ENCODE data around the gene RASGRF2. TPM values are rescaled to one million over a fixed set of nuclear protein-coding genes. Genes with fewer than 3 reads are reported as not detected.
A peak's percentile ranks its signal among the peaks of the same experiment; 100 is the strongest.

Gene RASGRF2
- total RNA-seq, 1 donor from 2014 or later: 21.1 TPM

DNA sequence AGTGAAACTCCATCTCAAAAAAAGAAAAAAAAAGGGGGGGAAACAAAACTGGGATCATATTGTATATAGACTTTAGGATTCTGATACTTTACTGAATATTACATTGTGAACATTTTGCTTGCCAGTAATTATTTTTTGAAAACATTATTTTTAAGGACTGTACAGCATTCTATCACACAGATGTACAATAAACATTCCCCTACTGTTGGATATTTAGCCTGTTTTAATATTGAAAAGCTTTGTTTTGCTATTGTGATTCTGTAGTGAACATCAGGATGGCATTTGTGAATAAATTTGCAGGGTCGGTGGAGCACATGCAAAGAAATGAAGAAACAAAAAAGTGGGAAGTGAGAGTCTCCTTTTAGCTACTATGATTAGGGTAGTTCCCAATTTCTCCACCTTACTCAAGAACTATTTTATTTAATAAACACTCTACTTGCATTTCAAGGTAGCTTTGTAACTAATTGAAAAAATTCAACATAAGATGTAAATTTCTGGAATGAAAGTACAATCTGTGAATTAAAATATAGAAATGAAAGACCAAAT is 18.7 kb downstream of the RASGRF2 start:
- intact Hi-C loops (cut with micrococcal nuclease): no loop called here
- peaks cover 10% of the 10 kb centered on the region for H3K4me1 Mint-ChIP-seq

DNA sequence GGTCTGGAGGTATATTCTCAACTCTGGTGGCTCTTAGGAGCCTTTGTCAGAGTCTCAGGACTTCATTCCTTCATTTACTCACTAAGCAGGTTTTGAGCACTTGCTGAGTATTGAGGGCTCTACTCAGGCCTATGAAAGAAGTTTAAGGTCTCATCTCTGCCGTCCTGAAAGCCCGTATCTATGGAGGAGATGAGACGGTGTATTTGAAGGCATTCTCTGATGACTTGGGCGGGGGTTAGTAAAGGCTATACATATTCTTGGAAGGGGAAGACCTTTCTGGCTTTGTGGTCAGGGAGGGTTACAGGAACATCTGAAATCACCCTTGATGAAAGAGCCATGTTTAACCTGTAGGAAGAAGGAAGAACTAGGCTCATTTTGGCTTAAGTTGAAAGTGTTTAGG is 21.9 kb downstream of the RASGRF2 start:
- H3K27ac Mint-ChIP-seq: peak overlapping the region; percentile 2
- intact Hi-C loops (cut with micrococcal nuclease): no loop called here
- H3K4me1 Mint-ChIP-seq: peaks cover 20% of the 10 kb centered on the region

More for the DNA sequence above, 18.7 kb downstream of the RASGRF2 start:
- Mint-ChIP-seq H3K36me3 (ENCODE audit: low read depth) (peaks cover 9% of the 10 kb centered on the region), H3K4me3 (no peak overlapping the region), H3K9me3 (no peaks in the 10 kb centered on the region), H3K27me3 (no peaks in the 10 kb centered on the region), H3K27ac (no peak overlapping the region)
- no peak for DNase-seq

DNA sequence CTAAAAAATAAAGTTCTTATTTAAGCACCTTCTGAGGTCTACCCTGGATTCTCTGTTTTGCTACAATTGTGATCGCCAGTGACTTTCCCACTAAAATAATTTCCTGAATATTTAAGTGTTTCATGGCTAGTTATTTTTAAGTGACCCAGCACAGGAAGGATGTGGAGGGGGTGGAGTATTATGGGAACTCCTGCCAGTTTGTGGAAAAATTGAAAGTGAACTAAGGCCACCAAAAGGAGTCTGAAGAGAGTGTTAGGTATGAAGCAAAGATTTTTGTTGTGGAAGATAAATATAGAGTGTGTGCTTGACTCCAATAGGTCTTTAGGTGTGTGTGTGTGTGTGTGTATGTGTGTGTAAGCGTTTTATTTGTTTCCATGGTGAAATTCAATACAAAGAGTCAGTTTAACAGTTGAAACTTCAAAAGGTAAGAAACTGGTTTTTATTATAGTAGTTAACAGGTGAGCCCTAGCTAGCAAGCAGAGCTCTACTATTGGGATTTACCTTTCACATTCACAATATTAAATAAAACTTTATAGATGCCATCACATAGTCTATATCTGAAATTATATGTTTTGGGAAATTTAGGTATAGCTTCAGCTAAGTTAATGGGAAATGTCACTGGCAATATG is 25.6 kb downstream of the RASGRF2 start:
- Mint-ChIP-seq H3K9me3 (no peaks in the 10 kb centered on the region), H3K36me3 (ENCODE audit: low read depth) (peaks cover 4% of the 10 kb centered on the region), H3K4me3 (peak overlapping the region; percentile 22), H3K27ac (peak overlapping the region; percentile 2), H3K4me1 (peaks cover 34% of the 10 kb centered on the region), H3K27me3 (no peaks in the 10 kb centered on the region)
- DNase-seq: no peak
- intact Hi-C loops (cut with micrococcal nuclease): loop anchor here (2.0 kb wide), 1 partner anchor 13 kb away; no protein-coding TSS in a partner anchor

More for the DNA sequence above, 21.9 kb downstream of the RASGRF2 start:
- Mint-ChIP-seq H3K9me3 (no peaks in the 10 kb centered on the region), H3K27me3 (no peaks in the 10 kb centered on the region), H3K4me3 (peak overlapping the region; percentile 1), H3K36me3 (ENCODE audit: low read depth) (peaks cover 4% of the 10 kb centered on the region)
- no peak for DNase-seq

DNA sequence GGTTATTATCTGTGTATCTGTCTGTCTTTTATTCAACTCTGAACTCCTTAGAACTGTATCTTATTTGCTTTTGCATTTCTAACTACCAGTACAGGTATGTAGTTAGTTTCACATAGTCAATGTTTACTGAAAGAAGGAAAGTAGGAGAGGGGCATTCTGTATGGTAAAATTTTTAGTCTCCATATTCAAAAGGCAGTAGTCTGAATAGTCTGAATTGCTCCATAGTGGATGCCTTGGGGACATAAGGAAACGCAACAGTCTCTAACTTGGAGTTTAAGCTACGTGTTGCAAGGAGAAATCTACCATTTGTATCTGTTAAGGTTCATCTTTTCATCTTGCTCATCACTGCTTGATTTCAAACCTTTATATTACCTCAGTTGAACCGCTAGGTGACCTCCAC is 26.2 kb downstream of the RASGRF2 start:
- peak overlapping the region; percentile 34 for H3K27ac Mint-ChIP-seq
- intact Hi-C loops (cut with micrococcal nuclease): no loop called here
- H3K4me3 Mint-ChIP-seq: no peak overlapping the region
- peaks cover 34% of the 10 kb centered on the region for H3K4me1 Mint-ChIP-seq
- no peaks in the 10 kb centered on the region for H3K27me3 Mint-ChIP-seq
- H3K9me3 Mint-ChIP-seq: no peaks in the 10 kb centered on the region
- peaks cover 4% of the 10 kb centered on the region for H3K36me3 Mint-ChIP-seq (ENCODE audit: low read depth)
- DNase-seq: no peak

DNA sequence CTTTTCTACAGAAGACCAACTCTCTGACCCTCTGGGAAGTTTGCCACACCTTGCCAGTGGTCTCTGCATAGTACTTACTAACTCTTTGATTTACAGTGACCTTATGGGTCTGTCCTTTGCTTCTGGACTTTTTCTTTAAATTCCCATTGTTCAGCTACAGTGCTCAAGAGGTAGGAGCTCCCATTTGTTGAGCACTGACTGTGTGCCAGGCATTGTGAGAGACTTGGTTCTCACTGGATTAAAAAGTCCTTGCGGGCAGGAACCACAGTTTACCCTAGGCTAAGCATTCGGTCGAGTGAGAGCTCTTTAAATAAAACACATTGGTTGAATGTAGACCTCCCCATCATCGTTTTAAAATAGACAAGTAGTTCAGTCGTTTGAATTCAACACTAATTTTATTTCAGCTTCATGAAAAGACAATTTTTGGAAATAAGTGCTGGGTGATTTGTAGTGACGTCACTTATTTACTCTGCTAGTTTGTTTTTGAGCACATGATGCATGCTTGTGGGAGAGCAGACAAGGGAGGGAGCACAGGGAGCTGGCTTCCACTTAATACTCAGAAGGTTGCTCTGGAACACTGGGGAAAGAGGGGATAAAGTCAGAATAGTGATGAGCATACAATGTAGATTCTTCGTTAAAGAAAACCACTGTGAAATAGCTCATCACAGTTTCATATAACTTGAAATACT is 27.1 kb downstream of the RASGRF2 start:
- no peak for DNase-seq
- H3K27ac Mint-ChIP-seq: no peak overlapping the region
- no peaks in the 10 kb centered on the region for H3K9me3 Mint-ChIP-seq
- H3K4me3 Mint-ChIP-seq: no peak overlapping the region
- intact Hi-C loops (cut with micrococcal nuclease): no loop called here
- H3K36me3 Mint-ChIP-seq (ENCODE audit: low read depth): peaks cover 3% of the 10 kb centered on the region
- no peaks in the 10 kb centered on the region for H3K27me3 Mint-ChIP-seq
- peaks cover 33% of the 10 kb centered on the region for H3K4me1 Mint-ChIP-seq

DNA sequence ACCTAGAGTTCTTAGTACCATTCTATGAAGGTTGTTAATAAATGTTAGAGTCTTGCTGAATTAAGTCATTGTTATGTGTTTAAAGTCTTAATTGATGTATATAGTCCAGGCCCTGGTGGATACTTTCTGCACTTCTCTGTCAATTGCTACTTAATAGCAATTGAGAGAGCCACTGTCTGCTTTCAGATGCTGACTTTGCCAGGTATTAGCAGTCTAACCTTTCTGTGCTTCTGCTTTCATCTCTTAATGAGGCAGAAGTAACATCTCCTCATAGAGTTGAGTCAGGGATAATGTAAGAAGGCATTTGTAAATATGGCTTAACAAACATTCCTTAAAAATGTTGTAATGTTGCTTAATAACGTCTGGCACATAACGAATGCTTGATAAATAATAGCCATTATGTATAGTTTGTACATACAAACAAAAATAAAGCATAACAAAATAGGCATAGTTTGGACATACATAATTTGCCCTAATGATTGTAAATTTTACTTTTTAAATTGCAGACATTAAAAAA is 28.3 kb downstream of the RASGRF2 start:
- peaks cover 1% of the 10 kb centered on the region for H3K36me3 Mint-ChIP-seq (ENCODE audit: low read depth)
- intact Hi-C loops (cut with micrococcal nuclease): no loop called here
- H3K4me3 Mint-ChIP-seq: no peak overlapping the region
- H3K9me3 Mint-ChIP-seq: no peaks in the 10 kb centered on the region
- no peaks in the 10 kb centered on the region for H3K27me3 Mint-ChIP-seq
- no peak overlapping the region for H3K27ac Mint-ChIP-seq
- DNase-seq: no peak
- peaks cover 36% of the 10 kb centered on the region for H3K4me1 Mint-ChIP-seq

DNA sequence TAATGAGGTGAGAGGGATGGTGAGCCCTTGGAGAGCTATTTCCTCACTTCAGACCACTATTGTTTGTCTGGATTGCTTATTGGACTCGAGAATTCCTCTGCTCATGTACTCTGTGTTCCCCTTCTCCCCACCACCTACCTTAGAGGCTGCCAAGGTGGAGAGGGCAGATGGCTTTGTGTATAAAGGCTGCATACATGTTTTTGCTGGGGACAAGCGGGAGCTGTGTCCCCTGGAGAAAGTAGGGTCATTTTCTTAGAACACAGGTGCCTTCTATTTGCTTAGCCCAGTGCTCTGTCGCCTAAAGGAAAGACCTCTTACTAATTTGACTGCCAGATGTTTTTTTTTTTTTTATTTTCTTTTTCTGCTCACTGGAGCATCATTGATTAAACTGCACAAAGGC is 29.7 kb downstream of the RASGRF2 start:
- intact Hi-C loops (cut with micrococcal nuclease): no loop called here
- Mint-ChIP-seq H3K36me3 (ENCODE audit: low read depth) (peaks cover 1% of the 10 kb centered on the region), H3K4me3 (no peak overlapping the region), H3K4me1 (peaks cover 36% of the 10 kb centered on the region), H3K27me3 (no peaks in the 10 kb centered on the region), H3K27ac (no peak overlapping the region), H3K9me3 (no peaks in the 10 kb centered on the region)
- no peak for DNase-seq

DNA sequence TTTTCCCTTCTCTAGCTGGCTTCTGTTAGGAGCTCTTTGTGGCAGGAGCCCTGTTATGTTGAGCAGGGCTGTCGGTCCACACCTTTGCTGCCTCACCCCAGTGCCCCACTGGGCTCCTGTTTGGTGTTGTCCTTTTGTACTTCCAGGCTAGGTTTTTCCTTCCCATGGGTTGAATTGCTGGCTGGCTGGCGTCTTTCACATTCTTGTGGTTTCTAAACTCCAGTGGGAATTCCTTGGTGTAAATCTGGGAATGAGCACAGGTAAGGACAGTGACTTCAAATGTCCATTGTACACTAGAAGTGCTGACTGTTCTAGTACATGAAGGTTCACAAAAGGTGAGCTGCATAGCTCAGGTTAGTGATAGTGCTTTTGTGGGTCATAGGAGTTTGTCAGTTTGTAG is 30.4 kb downstream of the RASGRF2 start:
- Mint-ChIP-seq H3K9me3 (no peaks in the 10 kb centered on the region), H3K36me3 (ENCODE audit: low read depth) (peaks cover 1% of the 10 kb centered on the region), H3K27ac (no peak overlapping the region), H3K4me3 (no peak overlapping the region), H3K27me3 (no peaks in the 10 kb centered on the region), H3K4me1 (peaks cover 33% of the 10 kb centered on the region)
- DNase-seq: no peak
- intact Hi-C loops (cut with micrococcal nuclease): no loop called here

DNA sequence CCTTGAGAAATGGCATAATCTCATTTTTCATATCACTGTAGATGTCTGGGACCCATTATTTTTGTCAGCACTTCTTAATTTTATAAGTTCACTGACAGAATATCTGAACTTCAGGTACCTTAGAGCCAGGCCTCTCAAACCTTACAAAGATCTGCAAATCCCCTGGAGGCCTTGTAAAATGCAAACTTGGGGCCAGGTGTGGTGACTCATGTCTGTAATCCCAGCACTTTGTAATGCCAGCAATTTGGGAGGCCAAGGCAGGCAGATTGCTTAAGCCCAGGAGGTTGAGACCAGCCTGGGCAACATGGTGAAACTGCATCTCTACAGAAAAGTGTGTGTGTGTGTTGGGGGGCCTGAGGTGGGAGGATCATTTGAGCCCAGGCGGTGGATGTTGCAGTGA is 30.8 kb downstream of the RASGRF2 start:
- intact Hi-C loops (cut with micrococcal nuclease): no loop called here
- H3K4me3 Mint-ChIP-seq: no peak overlapping the region
- no peak overlapping the region for H3K27ac Mint-ChIP-seq
- no peaks in the 10 kb centered on the region for H3K36me3 Mint-ChIP-seq (ENCODE audit: low read depth)
- no peaks in the 10 kb centered on the region for H3K27me3 Mint-ChIP-seq
- no peak for DNase-seq
- peaks cover 30% of the 10 kb centered on the region for H3K4me1 Mint-ChIP-seq
- no peaks in the 10 kb centered on the region for H3K9me3 Mint-ChIP-seq

DNA sequence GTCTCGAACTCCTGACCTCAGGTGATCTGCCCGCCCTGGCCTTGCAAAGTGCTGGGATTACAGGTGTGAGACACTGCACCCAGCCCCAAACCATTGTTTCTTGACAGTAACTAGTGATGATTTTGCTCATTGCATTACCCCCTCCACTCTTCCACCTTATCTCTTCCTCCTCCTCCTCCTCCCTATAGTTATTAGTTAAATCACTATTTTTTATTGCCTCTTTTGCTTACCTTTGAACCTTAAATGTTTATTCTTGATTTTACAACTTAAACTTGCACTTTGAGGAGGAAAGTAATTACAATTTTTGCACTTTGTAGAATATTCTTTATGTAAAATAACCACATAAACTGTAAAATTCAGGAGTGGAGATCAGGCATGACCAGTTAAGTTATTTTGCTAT is 35.7 kb downstream of the RASGRF2 start:
- no peak for DNase-seq
- Mint-ChIP-seq H3K4me3 (no peak overlapping the region), H3K36me3 (ENCODE audit: low read depth) (peaks cover 4% of the 10 kb centered on the region), H3K9me3 (no peaks in the 10 kb centered on the region), H3K27ac (no peak overlapping the region), H3K4me1 (peaks cover 29% of the 10 kb centered on the region), H3K27me3 (no peaks in the 10 kb centered on the region)
- intact Hi-C loops (cut with micrococcal nuclease): no loop called here

DNA sequence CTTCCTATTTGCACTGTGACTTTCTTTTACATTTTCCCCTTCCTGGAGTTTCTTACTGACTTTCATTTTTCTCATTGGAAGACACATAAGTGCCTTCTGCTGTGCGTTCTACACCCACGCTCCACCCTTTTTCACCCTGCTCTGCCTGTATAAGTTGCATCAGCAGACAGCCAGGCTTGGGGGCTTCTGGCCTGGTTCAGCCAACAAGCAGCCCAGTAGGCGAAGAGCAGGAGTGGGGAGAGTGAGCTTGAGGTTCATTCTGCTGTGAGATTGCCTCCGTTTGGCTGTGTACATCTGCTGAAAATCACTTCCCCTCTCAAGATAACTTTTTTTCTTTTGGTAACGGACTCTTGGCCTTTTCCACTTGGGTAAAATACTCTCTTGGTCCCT is 38.4 kb downstream of the RASGRF2 start:
- Mint-ChIP-seq H3K27ac (peak overlapping the region; percentile 90), H3K27me3 (no peaks in the 10 kb centered on the region), H3K36me3 (ENCODE audit: low read depth) (peaks cover 4% of the 10 kb centered on the region), H3K4me1 (peaks cover 25% of the 10 kb centered on the region), H3K4me3 (peak overlapping the region; percentile 82), H3K9me3 (no peaks in the 10 kb centered on the region)
- DNase-seq: peak; percentile 71
- intact Hi-C loops (cut with micrococcal nuclease): loop anchor here (1.0 to 2.0 kb wide), 3 partner anchors 9 to 18 kb away; no protein-coding TSS in a partner anchor

DNA sequence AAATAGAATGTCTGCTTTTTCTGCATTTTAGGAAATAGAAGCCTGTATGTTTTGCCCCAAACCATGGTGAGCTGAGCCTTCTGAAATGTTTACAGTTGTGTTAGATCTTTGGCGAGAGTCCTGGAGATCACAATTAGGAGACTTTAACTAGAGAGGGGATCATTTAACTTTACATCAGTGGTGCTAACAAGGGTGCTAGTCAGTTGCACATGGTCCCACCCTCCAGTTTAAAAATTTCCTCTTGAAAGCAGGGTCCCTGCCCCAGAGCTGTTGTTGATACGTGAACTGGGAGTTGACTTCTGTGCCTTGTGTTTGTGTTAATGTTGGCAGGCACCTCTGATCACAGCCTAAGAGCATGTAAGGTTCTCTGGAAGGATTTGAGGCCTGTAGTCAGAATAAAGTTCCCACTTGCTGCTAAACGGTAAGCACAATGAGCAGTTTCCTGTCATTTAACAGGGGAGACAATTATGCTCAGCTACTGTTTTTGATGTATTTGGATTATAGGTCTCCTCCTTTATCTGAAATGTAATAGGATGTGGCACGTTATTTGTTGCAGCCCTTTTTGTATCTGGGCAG is 43.7 kb downstream of the RASGRF2 start:
- peaks cover 45% of the 10 kb centered on the region for H3K4me1 Mint-ChIP-seq
- H3K4me3 Mint-ChIP-seq: no peak overlapping the region
- no peaks in the 10 kb centered on the region for H3K27me3 Mint-ChIP-seq
- H3K27ac Mint-ChIP-seq: peak overlapping the region; percentile 62
- DNase-seq: no peak
- peaks cover 10% of the 10 kb centered on the region for H3K36me3 Mint-ChIP-seq (ENCODE audit: low read depth)
- no peaks in the 10 kb centered on the region for H3K9me3 Mint-ChIP-seq
- intact Hi-C loops (cut with micrococcal nuclease): no loop called here

DNA sequence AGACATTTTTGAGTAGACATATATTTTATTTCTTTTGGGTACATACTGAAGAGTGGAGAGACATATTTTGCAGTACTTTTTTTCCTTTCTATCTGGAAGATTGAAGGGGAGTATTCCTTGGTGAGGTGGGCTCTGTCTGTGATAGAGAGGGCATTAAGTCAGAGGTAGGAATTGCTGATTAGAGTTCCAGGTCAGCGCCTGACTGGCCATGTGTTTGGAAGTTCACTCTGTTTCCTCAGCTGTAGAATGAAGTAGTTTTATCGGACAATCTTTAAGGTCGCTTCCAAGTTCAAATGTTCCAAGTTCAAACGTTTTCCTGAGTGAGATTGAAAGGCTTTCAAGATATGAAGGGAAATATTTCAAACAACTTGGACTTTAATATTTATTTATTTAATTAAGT is 45.5 kb downstream of the RASGRF2 start:
- Mint-ChIP-seq H3K36me3 (ENCODE audit: low read depth) (peaks cover 7% of the 10 kb centered on the region), H3K4me3 (peak overlapping the region; percentile 13), H3K27ac (peak overlapping the region; percentile 13), H3K9me3 (no peaks in the 10 kb centered on the region), H3K27me3 (no peaks in the 10 kb centered on the region), H3K4me1 (peaks cover 39% of the 10 kb centered on the region)
- intact Hi-C loops (cut with micrococcal nuclease): loop anchor here (2.0 to 5.0 kb wide), 2 partner anchors 102 to 141 kb away; no protein-coding TSS in a partner anchor
- no peak for DNase-seq

DNA sequence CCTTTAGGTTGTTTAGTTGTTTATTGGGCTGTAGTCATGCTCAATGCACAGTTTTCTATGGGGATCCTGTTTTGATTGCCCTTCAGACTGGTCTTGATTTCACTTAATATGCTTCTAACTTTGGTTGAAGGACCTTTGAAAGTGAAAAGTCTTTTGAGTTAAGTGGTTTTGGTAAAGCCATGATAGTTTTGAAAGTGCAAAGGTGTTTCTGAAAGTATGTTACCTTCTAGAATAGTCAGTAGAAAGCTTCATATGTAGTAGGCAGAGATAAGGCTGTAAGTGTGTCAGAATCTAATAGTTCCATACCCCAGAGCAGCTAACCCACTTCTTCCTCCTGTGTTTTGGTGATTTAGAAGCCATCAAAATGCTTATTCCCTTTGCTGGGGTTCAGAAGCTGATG is 46.1 kb downstream of the RASGRF2 start:
- H3K27me3 Mint-ChIP-seq: no peaks in the 10 kb centered on the region
- peaks cover 7% of the 10 kb centered on the region for H3K36me3 Mint-ChIP-seq (ENCODE audit: low read depth)
- peaks cover 41% of the 10 kb centered on the region for H3K4me1 Mint-ChIP-seq

More for the DNA sequence above, 46.1 kb downstream of the RASGRF2 start:
- intact Hi-C loops (cut with micrococcal nuclease): loop anchor here (2.0 to 5.0 kb wide), 2 partner anchors 101 to 141 kb away; no protein-coding TSS in a partner anchor
- Mint-ChIP-seq H3K9me3 (no peaks in the 10 kb centered on the region), H3K27ac (peak overlapping the region; percentile 94), H3K4me3 (peak overlapping the region; percentile 82)
- no peak for DNase-seq

Measured in activated CD4-positive, alpha-beta T cell treated with anti-CD3 and anti-CD28 coated beads, Interleukin-2, amount 10 ng/mL, durations not matched to agents 24 days and 14 days (primary cell).